SH-SY5Y (cell line): ENCODE measurements around the gene SLC39A7.

ENCODE experiments used
- GATA2 ChIP-seq: IDR thresholded peaks from 2 replicates; pipeline ENCODE4 v1.6.1; 2011; ENCODE audit warnings: mild to moderate bottlenecking, low read depth, low read length
- GATA3 ChIP-seq: IDR thresholded peaks from 2 replicates; pipeline ENCODE4 v1.6.1; 2011; ENCODE audit warnings: low read depth, mild to moderate bottlenecking, low read length, moderate library complexity

The SLC39A7 gene

GRCh38 chr6:33249732-33250630 is 49.3 kb downstream of the SLC39A7 start:
- TF ChIP-seq GATA3 (no peak), GATA2 (no peak)

GRCh38 chr6:33250731-33251130 is 50.1 kb downstream of the SLC39A7 start:
- TF ChIP-seq GATA2 (no peak), GATA3 (no peak)

GRCh38 chr6:33251395-33252012 is 50.8 kb downstream of the SLC39A7 start:
- TF ChIP-seq GATA3 = no peak
- no peak for TF ChIP-seq GATA2

DNA sequence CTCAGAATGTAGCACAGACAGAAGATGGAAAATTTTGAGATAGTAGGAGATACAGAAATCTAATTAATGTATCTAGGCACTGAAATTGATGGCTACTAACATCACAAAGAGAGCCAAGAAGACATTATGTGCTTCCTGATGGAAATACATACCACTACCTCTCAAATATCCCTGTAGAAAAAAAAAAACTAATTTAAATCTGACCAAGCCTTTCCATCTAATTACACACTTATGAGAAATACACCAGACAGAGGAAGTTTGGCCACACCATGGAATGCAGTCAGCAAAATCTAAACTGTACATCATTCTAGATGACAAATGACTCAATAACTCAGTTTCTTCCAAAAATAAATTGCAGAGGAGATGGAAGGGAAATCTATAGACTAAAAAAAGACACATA is 52.1 kb downstream of the SLC39A7 start:
- TF ChIP-seq GATA3 = no peak
